Activated CD4-positive, CD25-positive, alpha-beta regulatory T cell treated with anti-CD3 and anti-CD28 coated beads, Interleukin-2, amount 50 U/mL, for 72 hours (primary cell): ENCODE data around the gene SF3B4.
"Not testable (repeated sequence)": the region's sequence is repeated elsewhere in the genome, so short reads cannot be mapped to it uniquely, and the experiment has no call there.

Experiments
- DNase-seq: peaks from one replicate; pipeline ENCODE4 v3.0.0; 2021

The SF3B4 gene, protein sequence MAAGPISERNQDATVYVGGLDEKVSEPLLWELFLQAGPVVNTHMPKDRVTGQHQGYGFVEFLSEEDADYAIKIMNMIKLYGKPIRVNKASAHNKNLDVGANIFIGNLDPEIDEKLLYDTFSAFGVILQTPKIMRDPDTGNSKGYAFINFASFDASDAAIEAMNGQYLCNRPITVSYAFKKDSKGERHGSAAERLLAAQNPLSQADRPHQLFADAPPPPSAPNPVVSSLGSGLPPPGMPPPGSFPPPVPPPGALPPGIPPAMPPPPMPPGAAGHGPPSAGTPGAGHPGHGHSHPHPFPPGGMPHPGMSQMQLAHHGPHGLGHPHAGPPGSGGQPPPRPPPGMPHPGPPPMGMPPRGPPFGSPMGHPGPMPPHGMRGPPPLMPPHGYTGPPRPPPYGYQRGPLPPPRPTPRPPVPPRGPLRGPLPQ

DNA sequence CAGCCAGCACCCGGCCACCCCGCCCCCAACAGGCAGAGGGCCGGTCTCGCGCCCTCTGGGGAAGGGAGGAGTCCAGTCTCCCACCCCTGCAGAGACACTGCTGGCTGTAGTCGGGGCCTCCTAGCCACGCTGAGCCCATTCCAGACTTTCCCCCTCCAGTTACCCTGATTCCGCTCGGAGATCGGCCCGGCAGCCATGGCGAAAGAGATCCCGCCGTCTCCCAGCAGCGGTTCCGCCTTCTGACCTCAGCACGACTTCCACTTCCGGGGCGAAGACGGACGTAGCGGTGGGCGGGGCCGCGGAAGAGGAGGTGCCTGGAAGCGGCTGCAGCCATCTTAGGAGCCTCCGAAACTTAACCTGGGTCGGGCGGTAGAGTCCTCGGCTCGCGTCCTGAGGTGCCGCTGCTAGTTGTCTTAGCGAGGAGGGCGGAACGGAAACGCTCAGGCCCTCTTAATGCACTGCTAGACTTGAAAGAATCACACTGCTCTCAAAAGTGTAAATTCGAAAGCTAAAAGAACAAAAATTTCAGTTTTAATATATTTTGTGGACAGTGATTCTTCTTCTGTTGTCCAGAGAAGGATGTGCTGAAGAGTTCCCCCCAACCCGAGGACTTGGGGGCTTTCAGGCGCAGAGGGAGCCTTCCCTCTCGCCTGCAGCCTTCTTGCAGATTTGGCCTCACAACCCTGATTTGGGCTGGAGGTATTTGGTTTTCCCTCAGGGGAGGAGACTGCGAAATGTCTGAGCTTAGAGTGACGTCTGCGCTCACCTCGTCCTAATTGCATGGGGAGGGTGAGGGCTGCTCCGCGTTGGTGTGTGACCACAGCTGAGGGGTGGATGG, at the start of gene SF3B4:
SF3B4 (minus strand) TSS at position 241 of the 838 bp plus-strand sequence; CDS start at position 197, 44 bp downstream.
- peak; percentile 96 for DNase-seq

DNA sequence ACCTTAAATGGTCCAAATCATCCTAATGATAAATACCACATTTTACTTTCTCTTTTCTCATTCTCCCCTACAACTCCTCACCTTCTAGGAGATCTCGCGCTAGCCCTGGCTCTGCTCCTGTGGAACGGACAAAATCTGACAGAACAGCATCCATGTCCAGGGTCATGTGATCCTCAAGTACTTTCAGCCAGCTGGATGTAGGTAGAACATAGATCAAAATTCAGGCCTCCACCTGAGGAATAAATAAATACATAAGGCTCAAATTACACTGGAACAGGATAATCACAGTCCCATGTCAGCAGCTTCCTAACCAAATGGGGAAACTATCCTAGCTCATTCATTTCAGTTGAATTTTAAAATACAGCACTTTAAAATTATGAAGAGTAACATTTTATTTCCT, 49.7 kb upstream of the SF3B4 start:
- no peak for DNase-seq

DNA sequence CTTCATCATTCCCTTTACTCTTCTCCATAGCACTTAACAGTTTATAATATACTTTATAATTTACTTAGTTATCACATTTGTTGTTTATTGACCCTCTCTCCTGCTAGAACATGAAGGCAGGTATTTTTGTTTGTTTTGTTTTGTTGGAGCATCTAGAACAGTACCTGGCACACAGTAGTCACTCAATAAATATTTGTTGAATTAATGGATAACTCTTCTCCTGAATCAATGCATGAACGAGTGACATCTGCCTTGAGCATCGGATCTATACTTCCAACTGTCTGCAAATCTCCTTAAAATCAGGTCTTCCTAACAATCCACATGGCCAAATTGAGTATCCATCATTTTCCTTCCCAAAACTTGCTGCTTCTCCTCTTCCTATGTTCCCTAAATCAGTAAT, 44.9 kb upstream of the SF3B4 start:
- no peak for DNase-seq

DNA sequence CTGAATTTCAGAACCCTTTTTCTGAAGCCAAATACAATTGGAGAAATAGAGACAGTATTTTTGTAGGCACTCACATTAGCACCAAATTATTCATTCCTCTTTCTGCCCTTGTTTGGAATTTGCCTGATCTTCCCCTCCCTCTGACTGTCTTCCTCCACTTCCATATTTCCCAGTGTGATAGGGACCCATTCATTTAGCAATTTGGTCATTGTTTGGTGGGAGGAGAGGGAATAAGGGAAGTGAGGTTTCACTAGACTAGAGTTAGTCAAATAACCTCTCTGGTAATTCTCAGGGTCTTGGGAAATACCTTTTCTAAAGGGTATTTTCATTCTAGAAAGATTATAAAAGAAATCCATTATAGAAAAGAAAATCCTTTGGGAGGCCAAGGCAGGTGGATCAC, 40.0 kb upstream of the SF3B4 start:
- no peak for DNase-seq

DNA sequence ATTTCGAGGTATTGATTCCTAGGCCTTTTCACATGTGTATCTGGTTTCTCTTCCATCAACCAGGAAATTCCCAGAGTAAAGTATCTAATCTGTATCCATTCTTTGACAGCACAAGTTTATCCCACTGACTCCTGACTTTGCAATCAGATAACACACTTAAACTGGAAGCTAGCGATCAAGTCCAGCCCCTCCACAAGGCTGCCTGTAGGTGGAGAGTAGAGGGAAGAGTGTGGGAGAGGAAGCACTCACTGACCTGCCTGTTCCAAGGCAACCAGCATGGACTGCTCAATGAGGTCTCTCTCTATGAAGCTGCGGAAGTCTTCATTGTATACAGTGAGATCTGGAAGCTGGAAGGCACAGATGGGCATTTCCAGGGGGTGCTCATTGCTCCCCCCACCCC, 39.4 kb upstream of the SF3B4 start:
- DNase-seq, result no peak

DNA sequence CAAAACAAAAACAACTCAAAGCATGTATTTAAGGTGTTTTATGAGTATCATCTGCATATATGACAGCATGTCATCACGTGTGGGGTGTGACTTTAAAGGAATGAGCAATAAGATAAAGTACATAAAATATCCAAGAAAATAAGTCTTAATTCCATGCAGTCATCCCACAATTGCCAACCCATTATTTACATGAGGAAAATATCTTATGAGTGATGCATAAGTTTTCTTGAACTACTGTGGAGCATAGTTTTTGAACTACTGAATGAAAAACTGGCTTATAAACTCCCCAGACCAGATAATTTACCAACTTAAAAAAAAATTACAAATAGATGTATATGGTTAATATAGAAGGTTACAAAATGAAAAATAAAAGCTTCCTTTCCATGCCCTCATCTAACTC, 38.8 kb upstream of the SF3B4 start:
- no peak for DNase-seq

DNA sequence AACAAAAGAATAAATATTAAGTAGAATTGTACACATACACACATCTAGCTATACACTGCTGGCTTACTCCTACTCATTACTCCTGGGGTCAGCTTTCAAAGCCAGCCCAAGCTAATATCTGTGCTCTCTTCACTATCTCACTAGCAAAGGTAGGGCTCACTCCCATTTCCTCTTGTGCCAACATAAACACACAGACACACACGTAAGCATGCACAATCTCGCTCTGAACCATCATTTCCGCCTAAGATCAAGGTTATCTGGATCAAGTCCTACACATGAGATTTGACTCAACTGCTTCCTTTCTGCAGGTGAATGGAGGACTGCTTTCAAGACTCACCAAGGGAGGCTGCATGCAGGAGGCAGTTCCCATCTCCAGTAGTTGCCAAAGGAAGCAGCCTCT, 37.8 kb upstream of the SF3B4 start:
- no peak for DNase-seq

DNA sequence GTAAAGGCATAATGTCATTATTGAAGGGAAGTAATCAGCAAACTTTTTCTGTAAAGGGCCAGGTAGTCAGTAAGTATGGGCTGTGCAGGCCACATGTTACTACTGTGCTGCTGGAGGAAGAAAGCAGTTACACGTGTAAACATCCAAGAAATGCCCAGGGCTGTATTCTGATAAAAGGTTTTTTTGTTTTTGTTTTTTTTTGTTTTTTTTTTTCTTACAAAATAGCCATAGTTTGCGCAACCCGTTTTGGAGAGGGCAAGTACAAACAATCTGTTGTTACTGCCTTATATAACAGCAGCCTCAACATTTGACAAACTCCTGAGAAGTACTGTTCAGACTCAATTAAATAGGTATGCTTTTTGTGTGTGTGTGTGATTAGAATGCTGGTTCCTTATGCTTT, 35.8 kb upstream of the SF3B4 start:
- no peak for DNase-seq

DNA sequence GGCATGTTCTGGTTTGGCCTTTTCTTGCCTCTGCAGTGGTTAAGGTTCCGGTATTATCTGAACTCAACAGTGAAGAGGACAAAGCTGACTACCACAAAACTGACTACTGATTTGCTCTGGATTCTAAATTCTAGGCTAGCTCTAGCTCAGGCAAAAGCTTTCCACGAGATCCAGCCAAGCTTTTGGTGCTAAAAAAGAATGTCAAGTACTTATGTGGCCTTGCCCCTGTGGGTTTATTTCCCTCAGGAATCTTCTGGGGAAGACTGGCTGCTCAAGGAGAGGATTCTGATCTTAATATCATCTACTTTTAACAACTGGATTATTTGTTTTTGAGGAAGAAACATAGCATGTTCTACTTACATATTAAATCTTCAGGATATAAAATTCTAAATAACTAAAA, 35.1 kb upstream of the SF3B4 start:
- no peak for DNase-seq

DNA sequence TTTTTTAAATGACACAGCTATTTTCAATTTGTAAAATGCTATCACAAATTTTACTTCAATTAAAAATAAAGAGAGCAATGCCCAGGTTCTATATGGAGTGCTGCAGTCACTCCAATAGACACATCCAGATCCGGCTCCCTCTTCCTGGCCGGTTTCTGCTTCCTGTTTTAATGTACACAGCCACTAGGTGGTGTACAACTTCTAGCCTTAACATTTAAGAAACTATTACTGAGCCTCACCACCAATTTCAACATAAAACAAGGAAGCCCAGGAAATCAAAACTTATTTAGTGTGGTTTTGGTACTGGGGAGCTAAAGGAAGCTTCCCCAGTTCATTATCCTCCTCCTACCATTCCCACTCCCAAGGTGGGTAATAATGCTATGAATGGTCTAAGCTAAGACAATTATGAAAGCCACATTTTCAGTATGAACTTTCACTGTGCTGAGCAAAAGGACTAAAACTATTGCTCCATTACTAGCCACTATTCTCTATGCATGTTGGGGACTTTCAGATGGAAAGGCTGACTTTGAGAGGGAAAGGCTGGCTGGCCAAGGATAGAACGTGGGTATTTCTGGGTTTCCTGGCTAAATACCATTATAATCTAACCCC, 34.5 kb upstream of the SF3B4 start:
- DNase-seq, result no peak

DNA sequence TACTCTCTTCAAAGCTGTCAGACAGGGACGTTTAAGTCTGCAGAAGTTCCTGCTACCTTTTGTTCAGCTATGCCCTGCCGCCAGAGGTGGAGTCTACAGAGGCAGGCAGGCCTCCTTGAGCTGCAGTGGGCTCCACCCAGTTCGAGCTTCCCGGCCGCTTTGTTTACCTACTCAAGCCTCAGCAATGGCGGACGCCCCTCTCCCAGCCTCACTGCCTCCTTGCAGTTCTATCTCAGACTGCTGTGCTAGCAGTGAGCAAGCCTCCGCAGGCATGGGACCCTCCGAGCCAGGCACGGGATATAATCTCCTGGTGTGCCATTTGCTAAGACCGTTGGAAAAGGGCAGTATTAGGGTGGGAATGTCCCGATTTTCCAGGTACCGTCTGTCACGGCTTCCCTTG, 29.9 kb upstream of the SF3B4 start:
- not testable (repeated sequence) for DNase-seq

DNA sequence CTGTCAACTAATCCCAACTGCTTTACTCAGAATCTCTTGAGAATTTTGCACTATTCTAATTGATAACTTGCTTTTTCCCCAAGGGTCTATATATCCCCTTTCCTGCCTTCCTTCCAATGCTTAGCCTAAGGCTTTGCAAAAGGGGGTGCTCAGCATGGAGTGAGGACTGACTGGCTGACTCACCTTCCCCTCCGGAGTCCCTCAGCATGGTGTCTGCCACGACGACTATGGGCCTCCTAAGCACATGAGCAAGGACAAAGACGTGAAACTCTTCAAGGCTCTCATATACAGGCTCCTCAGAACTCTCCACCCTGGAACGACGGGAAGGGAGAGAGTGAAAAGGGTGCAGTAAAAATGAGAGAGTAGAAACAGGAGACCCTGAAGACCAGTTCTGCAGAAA, 22.3 kb upstream of the SF3B4 start:
- DNase-seq, result no peak

DNA sequence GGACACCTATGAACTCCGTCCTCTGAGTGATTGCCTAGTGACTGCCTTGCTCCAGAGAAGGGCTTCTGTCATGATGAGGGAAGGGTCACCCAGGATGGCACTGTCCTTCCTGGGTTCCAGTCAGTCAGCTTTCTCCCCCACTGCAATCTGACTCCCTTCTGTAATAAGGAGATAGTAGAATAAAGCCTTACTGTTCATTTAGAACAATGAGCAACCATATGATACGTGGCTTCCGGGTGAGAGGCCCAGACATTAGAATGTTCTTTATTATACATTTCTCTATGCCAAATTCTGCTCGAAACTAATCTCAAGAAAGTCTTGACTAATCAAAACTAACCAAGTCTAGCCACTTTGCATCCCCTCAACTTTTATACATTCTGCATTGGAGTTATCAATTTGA, 17.6 kb upstream of the SF3B4 start:
- no peak for DNase-seq

DNA sequence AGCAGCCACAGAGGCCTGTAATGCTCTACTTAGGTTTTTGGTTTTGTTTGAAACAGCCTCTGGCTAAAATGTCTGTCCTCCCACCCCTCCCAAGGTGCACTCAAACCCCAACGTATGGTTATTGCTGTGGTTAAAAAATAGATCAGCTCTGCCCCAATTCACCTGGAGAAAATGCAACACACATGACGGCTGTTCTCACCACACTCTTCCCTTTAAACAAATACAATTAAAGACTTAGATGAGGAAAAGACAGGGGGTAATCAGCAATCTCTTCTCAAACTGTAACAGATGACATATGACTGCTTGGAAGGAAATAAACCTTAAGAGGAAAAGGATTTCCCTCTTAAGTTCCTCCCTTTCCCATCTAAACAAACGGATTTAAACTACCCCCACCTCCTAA, 15.3 kb upstream of the SF3B4 start:
- no peak for DNase-seq

DNA sequence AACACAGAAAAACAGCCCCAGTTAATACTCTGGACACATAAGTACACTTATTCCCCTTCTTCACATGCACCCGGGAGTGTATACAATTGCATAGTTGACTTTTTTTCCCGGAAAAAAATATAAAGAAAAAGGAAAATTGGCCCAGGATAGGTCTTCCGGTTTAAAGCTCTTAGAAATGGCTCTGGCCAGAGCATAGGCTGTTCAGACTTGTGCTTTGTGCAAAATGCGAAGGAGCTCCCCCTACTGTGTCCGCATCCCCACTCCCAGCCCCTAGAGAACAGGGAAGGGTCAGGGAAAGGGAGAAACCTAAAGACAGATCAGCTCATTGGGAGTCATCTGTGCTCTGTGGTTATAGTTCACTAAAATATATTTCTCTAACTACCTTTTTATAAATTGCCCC, 14.6 kb upstream of the SF3B4 start:
- DNase-seq, result no peak

DNA sequence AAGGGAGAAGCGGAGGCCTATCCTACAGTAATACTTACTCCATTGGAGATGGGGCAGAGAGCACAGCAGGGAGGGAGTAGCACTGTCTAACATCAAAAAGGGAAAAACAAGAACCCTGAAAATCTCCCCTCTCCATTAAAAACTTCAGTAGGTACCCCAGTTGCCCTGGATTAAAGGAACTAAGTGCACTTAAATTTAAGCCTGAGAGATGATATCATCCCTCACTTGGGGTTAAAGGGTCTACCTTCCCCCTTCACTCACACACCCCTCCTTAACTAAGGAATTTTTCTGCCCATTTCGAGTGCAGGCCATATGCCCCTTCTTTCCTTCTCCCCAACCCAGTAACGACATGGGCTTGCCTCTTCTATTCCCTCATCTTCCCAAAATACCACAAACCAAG, 12.8 kb upstream of the SF3B4 start:
- DNase-seq, result no peak

DNA sequence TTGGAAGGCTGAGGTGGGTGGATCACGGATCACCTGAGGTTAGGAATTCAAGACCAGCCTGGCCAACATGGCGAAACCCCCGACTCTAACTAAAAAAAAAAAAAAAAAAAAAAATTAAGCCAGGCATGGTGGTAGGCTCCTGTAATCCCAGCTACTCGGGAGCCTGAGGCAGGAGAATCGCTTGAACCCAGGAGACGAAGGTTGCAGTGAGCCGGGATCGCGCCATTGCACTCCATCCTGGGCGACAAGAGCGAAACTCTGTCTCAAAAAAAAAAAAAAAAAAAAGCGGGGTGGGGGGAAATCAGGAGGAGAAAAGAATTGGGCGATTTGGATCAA, 11.0 kb upstream of the SF3B4 start:
- DNase-seq, result not testable (repeated sequence)

DNA sequence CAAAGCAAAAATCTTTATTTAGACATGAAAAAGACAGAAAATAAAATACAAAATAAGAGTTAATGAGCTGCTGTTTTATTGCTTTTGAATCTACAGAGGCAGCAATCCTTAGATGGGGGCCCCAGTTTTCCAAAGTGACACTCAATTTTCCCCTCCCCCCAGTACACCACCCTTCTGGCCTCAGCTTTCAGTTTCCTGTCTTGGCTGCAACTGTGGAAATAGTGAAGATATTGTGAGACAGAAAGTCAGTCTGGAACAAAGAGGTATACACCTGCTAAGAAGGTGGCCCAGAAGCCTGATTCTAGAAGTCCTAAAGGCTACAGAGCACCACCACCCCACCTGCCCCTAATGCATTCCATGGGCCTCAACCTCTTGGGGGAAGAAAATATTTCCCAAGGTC, 10.2 kb upstream of the SF3B4 start:
- DNase-seq, result no peak

DNA sequence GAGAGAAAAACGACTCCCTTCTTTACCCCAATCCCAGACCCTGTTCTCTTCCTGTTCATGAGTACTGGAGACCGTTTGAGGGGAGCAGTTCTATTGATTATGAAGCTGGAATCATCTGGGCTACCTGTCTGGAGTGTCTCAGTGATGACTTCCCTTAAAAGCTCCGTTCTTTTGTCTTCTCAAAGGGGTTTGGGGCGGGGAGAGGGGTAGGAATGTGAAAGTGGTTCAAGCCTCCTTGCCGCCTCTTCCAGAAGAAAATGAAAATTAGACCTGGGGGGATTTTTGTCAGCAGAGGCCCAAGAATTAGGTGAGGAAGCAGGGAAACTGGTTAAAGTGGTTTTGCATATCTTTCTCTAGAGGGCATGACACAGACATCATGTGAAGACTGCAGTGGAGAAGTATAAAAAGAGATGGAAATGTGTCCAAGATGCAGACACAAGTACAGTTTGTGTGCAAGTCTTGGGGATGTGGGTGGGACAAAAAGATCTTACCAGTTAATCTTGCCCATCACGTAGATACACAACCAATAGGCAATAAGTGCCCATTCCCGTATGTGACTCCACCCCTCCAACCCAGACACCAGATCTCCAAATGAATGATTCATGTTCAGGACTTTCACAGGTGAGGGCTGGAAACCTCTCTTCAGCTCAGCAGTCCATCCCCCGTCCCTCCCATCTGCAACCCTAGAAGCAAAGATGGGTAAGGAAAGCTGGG, 9.5 kb upstream of the SF3B4 start:
- no peak for DNase-seq

DNA sequence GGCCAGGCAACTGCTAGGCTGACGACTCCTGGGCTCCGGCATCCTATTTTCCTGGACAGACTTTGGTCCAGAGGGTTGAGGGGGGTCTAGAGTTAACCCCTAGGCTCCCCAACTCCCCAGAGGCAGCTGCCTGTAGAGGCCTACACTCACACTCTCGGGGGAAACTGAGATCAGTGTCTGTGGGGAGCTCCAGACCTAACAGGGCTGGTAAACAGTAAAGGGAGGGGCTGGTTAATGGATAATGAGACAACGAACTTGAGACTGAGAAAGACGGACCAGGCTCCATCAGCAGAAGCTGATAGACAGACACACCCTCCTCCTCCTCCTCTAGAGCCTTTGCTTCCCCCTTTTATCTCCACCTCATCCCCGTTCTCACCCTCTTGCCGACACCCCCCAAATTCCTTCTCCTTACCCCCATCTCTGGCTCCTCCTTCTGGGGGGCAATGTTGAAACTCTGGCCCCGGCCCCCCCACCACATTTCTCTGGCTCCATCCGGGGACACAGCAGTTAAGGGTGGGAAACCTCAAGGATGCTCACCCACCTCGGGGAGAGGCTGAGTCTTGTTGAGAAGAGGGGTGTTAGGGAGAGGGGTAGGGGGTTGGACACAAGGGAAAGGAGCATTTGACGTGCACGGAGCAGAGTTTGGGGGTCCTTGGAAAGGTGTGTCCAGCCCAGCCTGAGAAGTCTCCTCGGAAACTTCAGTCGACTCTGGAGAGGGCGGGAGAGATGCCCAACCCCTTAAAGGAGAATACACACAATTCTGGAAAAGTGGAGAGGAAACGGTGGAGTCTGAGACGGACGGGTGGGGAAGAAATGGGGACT, 8.8 kb upstream of the SF3B4 start, which contains the start of gene MTMR11:
MTMR11 (minus strand) TSS at position 710 of the 822 bp plus-strand sequence; CDS start at position 478, 232 bp downstream.
- no peak for DNase-seq

DNA sequence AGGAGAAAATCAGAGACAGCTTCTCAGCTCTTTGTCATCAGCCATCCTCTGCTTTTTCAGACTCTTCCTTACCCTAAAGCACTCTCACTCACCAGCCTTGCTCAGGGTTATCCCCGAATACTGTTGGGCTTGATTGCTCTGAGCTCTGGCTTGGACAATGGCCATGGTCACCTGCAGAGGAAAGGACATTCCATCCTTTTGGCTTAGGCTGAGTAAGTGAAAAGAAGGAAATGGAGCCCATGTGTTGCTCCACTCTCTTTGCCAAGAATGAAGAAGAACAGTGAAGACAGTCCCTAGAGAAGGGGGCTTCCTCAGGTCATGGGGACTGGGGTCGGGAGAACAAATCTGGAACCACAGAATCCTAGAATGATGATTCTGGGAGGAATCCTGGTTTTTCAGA, 6.8 kb upstream of the SF3B4 start:
- DNase-seq, result no peak

DNA sequence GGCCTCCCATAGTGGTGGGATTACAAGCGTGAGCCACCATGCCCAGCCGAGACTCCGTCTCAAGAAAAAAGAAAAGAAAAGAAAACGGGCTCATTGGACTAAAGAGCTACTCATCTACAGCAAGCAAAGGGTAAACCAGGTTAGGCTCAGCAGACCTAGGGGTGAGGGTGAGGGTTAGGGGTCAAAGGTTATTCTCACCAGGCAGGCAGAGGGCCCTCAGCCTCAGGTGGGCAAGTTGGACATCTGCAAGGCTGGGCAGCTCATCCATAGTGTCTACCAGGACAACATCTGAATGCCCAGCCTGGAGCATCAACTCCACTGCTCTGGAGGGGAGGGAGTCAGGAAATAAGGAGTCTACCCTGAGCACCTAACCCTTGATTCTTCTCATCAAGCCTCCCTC, 5.6 kb upstream of the SF3B4 start:
- DNase-seq, result no peak
